Measurements from ENCODE around the gene RAB3GAP2.

DNA sequence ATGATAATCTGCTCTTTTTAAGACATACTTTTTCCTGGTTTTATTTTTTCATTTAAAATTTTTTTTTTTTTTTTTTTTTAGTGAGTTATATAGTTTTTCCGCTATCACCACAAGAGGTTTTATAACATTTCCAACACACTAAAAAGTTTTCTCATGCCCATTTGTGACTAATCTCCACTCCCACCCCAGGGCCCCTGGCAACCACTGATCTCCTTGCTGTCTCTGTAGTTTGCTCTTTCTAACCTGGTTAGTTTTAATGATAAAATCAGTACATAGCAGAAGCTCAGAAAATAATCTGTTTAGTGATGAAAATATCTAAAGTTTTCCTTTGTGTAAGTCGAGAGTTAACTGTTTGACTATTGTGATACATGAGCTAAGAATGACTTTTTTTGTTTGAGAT lies 136.5 kb downstream of the RAB3GAP2 start:
- TF ChIP-seq CHD2 (IDR thresholded peaks at IDR 0.05; ENCODE audit: low read depth, low read length): no peak
- TF ChIP-seq, protein P1, sequence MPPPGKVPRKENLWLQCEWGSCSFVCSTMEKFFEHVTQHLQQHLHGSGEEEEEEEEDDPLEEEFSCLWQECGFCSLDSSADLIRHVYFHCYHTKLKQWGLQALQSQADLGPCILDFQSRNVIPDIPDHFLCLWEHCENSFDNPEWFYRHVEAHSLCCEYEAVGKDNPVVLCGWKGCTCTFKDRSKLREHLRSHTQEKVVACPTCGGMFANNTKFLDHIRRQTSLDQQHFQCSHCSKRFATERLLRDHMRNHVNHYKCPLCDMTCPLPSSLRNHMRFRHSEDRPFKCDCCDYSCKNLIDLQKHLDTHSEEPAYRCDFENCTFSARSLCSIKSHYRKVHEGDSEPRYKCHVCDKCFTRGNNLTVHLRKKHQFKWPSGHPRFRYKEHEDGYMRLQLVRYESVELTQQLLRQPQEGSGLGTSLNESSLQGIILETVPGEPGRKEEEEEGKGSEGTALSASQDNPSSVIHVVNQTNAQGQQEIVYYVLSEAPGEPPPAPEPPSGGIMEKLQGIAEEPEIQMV (CRISPR knock-in tag; IDR thresholded peaks at IDR 0.05; ENCODE audit: low read depth): no peak
- TF ChIP-seq, protein P2, sequence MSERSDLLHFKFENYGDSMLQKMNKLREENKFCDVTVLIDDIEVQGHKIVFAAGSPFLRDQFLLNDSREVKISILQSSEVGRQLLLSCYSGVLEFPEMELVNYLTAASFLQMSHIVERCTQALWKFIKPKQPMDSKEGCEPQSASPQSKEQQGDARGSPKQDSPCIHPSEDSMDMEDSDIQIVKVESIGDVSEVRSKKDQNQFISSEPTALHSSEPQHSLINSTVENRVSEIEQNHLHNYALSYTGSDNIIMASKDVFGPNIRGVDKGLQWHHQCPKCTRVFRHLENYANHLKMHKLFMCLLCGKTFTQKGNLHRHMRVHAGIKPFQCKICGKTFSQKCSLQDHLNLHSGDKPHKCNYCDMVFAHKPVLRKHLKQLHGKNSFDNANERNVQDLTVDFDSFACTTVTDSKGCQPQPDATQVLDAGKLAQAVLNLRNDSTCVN (CRISPR knock-in tag; IDR thresholded peaks at IDR 0.05; ENCODE audit: borderline replicate concordance): no peak
- TF ChIP-seq, protein P3, sequence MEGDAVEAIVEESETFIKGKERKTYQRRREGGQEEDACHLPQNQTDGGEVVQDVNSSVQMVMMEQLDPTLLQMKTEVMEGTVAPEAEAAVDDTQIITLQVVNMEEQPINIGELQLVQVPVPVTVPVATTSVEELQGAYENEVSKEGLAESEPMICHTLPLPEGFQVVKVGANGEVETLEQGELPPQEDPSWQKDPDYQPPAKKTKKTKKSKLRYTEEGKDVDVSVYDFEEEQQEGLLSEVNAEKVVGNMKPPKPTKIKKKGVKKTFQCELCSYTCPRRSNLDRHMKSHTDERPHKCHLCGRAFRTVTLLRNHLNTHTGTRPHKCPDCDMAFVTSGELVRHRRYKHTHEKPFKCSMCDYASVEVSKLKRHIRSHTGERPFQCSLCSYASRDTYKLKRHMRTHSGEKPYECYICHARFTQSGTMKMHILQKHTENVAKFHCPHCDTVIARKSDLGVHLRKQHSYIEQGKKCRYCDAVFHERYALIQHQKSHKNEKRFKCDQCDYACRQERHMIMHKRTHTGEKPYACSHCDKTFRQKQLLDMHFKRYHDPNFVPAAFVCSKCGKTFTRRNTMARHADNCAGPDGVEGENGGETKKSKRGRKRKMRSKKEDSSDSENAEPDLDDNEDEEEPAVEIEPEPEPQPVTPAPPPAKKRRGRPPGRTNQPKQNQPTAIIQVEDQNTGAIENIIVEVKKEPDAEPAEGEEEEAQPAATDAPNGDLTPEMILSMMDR (CRISPR knock-in tag; IDR thresholded peaks at IDR 0.05): no peak
- no peak for TF ChIP-seq KLF12 (CRISPR knock-in tag; IDR thresholded peaks at IDR 0.05; ENCODE audit: borderline replicate concordance)
- TF ChIP-seq, protein P4, sequence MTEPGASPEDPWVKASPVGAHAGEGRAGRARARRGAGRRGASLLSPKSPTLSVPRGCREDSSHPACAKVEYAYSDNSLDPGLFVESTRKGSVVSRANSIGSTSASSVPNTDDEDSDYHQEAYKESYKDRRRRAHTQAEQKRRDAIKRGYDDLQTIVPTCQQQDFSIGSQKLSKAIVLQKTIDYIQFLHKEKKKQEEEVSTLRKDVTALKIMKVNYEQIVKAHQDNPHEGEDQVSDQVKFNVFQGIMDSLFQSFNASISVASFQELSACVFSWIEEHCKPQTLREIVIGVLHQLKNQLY (CRISPR knock-in tag; IDR thresholded peaks at IDR 0.05): no peak
- TF ChIP-seq JUN (CRISPR knock-in tag; IDR thresholded peaks at IDR 0.05): no peak
- no peak for TF ChIP-seq SETDB1 (CRISPR knock-in tag; IDR thresholded peaks at IDR 0.05; ENCODE audit: borderline replicate concordance)
- TF ChIP-seq CHD4 (IDR thresholded peaks at IDR 0.05; ENCODE audit: borderline replicate concordance, low read length): no peak
- no peak for TF ChIP-seq POLR2AphosphoS5 (IDR thresholded peaks at IDR 0.05; ENCODE audit: low read depth, low read length)
- no peak for TF ChIP-seq KLF16 (CRISPR knock-in tag; IDR thresholded peaks at IDR 0.05)
- TF ChIP-seq, protein P5, sequence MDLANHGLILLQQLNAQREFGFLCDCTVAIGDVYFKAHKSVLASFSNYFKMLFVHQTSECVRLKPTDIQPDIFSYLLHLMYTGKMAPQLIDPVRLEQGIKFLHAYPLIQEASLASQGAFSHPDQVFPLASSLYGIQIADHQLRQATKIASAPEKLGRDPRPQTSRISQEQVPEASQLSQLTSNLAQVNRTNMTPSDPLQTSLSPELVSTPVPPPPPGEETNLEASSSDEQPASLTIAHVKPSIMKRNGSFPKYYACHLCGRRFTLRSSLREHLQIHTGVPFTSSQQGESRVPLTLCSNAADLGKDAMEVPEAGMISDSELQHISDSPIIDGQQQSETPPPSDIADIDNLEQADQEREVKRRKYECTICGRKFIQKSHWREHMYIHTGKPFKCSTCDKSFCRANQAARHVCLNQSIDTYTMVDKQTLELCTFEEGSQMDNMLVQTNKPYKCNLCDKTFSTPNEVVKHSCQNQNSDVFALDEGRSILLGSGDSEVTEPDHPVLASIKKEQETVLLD (CRISPR knock-in tag; IDR thresholded peaks at IDR 0.05; ENCODE audit: low read depth): no peak
- TF ChIP-seq, protein P6, sequence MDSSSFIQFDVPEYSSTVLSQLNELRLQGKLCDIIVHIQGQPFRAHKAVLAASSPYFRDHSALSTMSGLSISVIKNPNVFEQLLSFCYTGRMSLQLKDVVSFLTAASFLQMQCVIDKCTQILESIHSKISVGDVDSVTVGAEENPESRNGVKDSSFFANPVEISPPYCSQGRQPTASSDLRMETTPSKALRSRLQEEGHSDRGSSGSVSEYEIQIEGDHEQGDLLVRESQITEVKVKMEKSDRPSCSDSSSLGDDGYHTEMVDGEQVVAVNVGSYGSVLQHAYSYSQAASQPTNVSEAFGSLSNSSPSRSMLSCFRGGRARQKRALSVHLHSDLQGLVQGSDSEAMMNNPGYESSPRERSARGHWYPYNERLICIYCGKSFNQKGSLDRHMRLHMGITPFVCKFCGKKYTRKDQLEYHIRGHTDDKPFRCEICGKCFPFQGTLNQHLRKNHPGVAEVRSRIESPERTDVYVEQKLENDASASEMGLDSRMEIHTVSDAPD (CRISPR knock-in tag; IDR thresholded peaks at IDR 0.05): no peak
- TF ChIP-seq, protein P7, sequence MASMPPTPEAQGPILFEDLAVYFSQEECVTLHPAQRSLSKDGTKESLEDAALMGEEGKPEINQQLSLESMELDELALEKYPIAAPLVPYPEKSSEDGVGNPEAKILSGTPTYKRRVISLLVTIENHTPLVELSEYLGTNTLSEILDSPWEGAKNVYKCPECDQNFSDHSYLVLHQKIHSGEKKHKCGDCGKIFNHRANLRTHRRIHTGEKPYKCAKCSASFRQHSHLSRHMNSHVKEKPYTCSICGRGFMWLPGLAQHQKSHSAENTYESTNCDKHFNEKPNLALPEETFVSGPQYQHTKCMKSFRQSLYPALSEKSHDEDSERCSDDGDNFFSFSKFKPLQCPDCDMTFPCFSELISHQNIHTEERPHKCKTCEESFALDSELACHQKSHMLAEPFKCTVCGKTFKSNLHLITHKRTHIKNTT (CRISPR knock-in tag; IDR thresholded peaks at IDR 0.05): no peak
